Astrocyte (in vitro differentiated cells and primary cell): ENCODE results near the gene THOC5.

Source experiments
- CTCF ChIP-seq: IDR thresholded peaks from 2 replicates; pipeline ENCODE4 v1.5.1; 2011; ENCODE audit warnings: low read depth, mild to moderate bottlenecking, inconsistent platforms, low read length, moderate library complexity; ENCODE audit not compliant: insufficient read depth
- EZH2 ChIP-seq: IDR thresholded peaks from 2 replicates; pipeline ENCODE4 v1.6.1; 2012; ENCODE audit warnings: mild to moderate bottlenecking, low read length, inconsistent platforms; ENCODE audit not compliant: insufficient read depth

GRCh38 chr22:29541845-29542244 is 11.7 kb downstream of the THOC5 start:
- TF ChIP-seq CTCF (no peak), EZH2 (no peak)
